Pericardium fibroblast (primary cell): ENCODE measurements around the gene SHQ1. TPM values are rescaled to one million over a fixed set of nuclear protein-coding genes. Genes with fewer than 3 reads are reported as not detected.

Source experiments
- total RNA-seq: library from RNA; depleted of rRNA; stranded (reverse); fragments of >200 nt; gene quantifications from 2 replicates; pipeline ENCODE4 v1.2.3, GENCODE V29; 2015

Gene SHQ1
- 14.0 and 21.0 TPM in 2 replicates for total RNA-seq

GRCh38 chr3:72847751-72848702 lies at the start of gene SHQ1:
SHQ1 (minus strand) TSS chr3:72848445; CDS start chr3:72848340, 105 bp downstream.

DNA sequence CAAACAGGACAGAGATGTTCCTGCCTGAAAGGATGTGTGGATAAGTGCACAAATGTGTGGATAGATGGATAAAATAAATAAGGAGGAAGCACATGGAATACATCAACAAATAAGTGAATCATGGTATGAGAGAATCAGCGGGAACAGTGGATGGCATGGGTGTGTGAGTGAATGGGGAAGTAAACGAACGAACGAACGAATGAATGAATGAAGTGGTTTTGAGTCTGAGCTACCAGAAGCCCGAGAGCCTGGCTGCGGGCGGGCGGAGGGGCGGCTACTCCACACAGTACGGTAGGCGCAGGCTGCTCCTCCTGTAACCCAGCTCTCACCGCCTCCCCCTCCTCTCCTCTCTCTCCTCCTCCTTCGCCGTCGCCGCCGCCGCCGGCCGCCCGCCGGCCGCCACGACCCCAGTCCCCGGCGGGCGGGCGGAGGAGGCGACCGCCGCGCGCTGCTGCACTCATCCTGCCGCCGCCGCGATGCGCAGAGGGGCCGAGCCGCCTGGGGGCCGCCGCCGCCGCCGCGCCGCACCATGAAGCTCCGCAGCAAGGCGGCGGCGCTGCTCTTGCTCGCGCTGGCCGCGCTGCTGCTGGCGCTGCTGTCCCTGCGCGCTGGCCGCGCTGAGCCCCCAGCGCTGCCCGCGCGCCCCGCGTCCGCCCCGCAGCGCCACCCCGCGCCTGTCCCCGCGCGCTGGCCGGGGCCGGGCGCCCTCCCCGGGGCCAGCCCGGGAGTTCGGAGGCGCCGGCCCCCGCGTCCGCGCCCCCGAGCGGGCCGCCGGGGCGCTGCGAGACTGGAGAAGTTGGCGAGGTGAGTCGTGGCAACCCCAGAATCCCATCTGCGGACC lies 39.7 kb upstream of the SHQ1 start, which contains the start of gene GXYLT2:
TSS of gene GXYLT2 (plus strand) at position 342 of the 841 bp plus-strand sequence. CDS start at position 530, 188 bp downstream.

Other genes with a start within 250 kb of the SHQ1 start
- gene GXYLT2, start 39.6 kb upstream of the SHQ1 start, total RNA-seq: 35.1 and 43.3 TPM in 2 replicates
- gene PPP4R2, start 148.4 kb upstream of the SHQ1 start, total RNA-seq: 27.3 and 30.0 TPM in 2 replicates
- 1.3 and 2.3 TPM in 2 replicates for gene EBLN2, start 213.2 kb upstream of the SHQ1 start, total RNA-seq